Hematopoietic multipotent progenitor cell treated with erythropoietin and hydrocortisone succinate and interleukin-3 and kit ligand, for 17 days (in vitro differentiated cells): ENCODE measurements around the gene PELI1.
"Not testable (repeated sequence)": the region's sequence is repeated elsewhere in the genome, so short reads cannot be mapped to it uniquely, and the experiment has no call there.

Experiments used
- DNase-seq: peaks from one replicate; pipeline ENCODE4 v3.0.0-alpha.2; 2015; ENCODE audit warnings: low spot score

Gene PELI1

GRCh38 chr2:64122358-64122757 lies 21.9 kb downstream of the PELI1 start:
- no peak for DNase-seq

GRCh38 chr2:64120928-64121327 lies 23.3 kb downstream of the PELI1 start:
- no peak for DNase-seq

GRCh38 chr2:64120008-64120407 lies 24.2 kb downstream of the PELI1 start:
- DNase-seq: no peak

- no peak for DNase-seq
Observed at GRCh38 chr2:64119369-64119768, 24.9 kb downstream of the PELI1 start.

GRCh38 chr2:64115808-64116598 lies 28.2 kb downstream of the PELI1 start:
- no peak for DNase-seq

- no peak for DNase-seq
Observed at GRCh38 chr2:64114912-64115277, 29.3 kb downstream of the PELI1 start.

GRCh38 chr2:64114063-64114911 lies 29.9 kb downstream of the PELI1 start:
- DNase-seq: no peak

- DNase-seq: no peak
Observed at GRCh38 chr2:64112016-64112415, 32.2 kb downstream of the PELI1 start.

- no peak for DNase-seq
Observed at GRCh38 chr2:64111426-64111825, 32.8 kb downstream of the PELI1 start.

- no peak for DNase-seq
Observed at GRCh38 chr2:64108666-64109241, 35.5 kb downstream of the PELI1 start.

GRCh38 chr2:64106481-64106880 lies 37.7 kb downstream of the PELI1 start:
- DNase-seq: no peak

GRCh38 chr2:64105670-64106461 lies 38.4 kb downstream of the PELI1 start:
- DNase-seq: no peak

- DNase-seq: no peak
Observed at GRCh38 chr2:64104933-64105332, 39.3 kb downstream of the PELI1 start.

- not testable (repeated sequence) for DNase-seq
Observed at GRCh38 chr2:64102736-64103135, 41.5 kb downstream of the PELI1 start.

- no peak for DNase-seq
Observed at GRCh38 chr2:64101141-64101591, 43.1 kb downstream of the PELI1 start.

GRCh38 chr2:64100584-64100983 lies 43.6 kb downstream of the PELI1 start:
- not testable (repeated sequence) for DNase-seq

GRCh38 chr2:64094663-64095382 lies 49.4 kb downstream of the PELI1 start:
- DNase-seq: no peak

GRCh38 chr2:64093341-64093740 lies 50.9 kb downstream of the PELI1 start:
- DNase-seq: no peak

- no peak for DNase-seq
Observed at GRCh38 chr2:64092502-64092901, 51.7 kb downstream of the PELI1 start.

GRCh38 chr2:64090264-64090663 lies 54.0 kb downstream of the PELI1 start:
- no peak for DNase-seq

- no peak for DNase-seq
Observed at GRCh38 chr2:64086347-64087082, 57.7 kb downstream of the PELI1 start.
